ENCODE measurements around the gene CDCA4.
"Not testable (repeated sequence)": the region's sequence is repeated elsewhere in the genome, so short reads cannot be mapped to it uniquely, and the experiment has no call there.

CDCA4 gene

GRCh38 chr14:105020815-105021655 is at the start of gene CDCA4:
Gene CDCA4 (minus strand): TSS chr14:105021083. CDS start chr14:105011929, 9,154 bp downstream.
- DNase-seq = peak; percentile 93 to 99

- no peak for DNase-seq
Measured at GRCh38 chr14:105069871-105070759, 49.2 kb upstream of the CDCA4 start.

- no peak for DNase-seq
Measured at GRCh38 chr14:105069522-105069870, 48.6 kb upstream of the CDCA4 start.

- no peak for DNase-seq
Measured at GRCh38 chr14:105068818-105069217, 47.9 kb upstream of the CDCA4 start.

- no peak for DNase-seq
Measured at GRCh38 chr14:105067969-105068301, 47.1 kb upstream of the CDCA4 start.

- DNase-seq = no peak
Measured at GRCh38 chr14:105067140-105067968, 46.5 kb upstream of the CDCA4 start.

GRCh38 chr14:105066240-105067071 is 45.6 kb upstream of the CDCA4 start:
- DNase-seq = no peak

GRCh38 chr14:105065280-105066228 is 44.7 kb upstream of the CDCA4 start, which contains the start of gene GPR132:
Gene GPR132 (minus strand): TSS chr14:105065430. CDS start chr14:105055420, 10,010 bp downstream.
- no peak for DNase-seq

- DNase-seq = no peak
Measured at GRCh38 chr14:105064721-105065143, 43.8 kb upstream of the CDCA4 start.

- no peak for DNase-seq
Measured at GRCh38 chr14:105064001-105064400, 43.1 kb upstream of the CDCA4 start.

- not testable (repeated sequence) for DNase-seq
Measured at GRCh38 chr14:105063506-105063905, 42.6 kb upstream of the CDCA4 start.

GRCh38 chr14:105063056-105063455 is 42.2 kb upstream of the CDCA4 start:
- DNase-seq = no peak

GRCh38 chr14:105062048-105062433 is 41.2 kb upstream of the CDCA4 start:
- no peak for DNase-seq

- no peak for DNase-seq
Measured at GRCh38 chr14:105061428-105062047, 40.7 kb upstream of the CDCA4 start.

GRCh38 chr14:105060751-105061427 is 40.0 kb upstream of the CDCA4 start:
- no peak for DNase-seq

GRCh38 chr14:105059925-105060565 is 39.2 kb upstream of the CDCA4 start:
- no peak for DNase-seq

- no peak for DNase-seq
Measured at GRCh38 chr14:105059035-105059924, 38.4 kb upstream of the CDCA4 start.

GRCh38 chr14:105058521-105059034 is 37.7 kb upstream of the CDCA4 start:
- DNase-seq = no peak

Measured in NCI-H526 (cell line).